NK-92 treated with Interleukin-12 subunit alpha and Interleukin-12 subunit beta, amount 100 ng/mL, for 24 hours (cell line): ENCODE measurements around the gene ACOD1.

ENCODE experiments used
- DNase-seq: peaks from one replicate; lab custom pipeline; 2025; lab: John Stamatoyannopoulos, UW

ACOD1 gene

GRCh38 chr13:76991796-76992547 is 43.7 kb downstream of the ACOD1 start, which contains the start of gene CLN5:
TSS of gene CLN5 (plus strand) at chr13:76992081. CDS start at chr13:76992099, 18 bp downstream.
- peak; percentile 85 for DNase-seq

- DNase-seq = no peak
Measured at GRCh38 chr13:76992548-76993001, 44.3 kb downstream of the ACOD1 start.

GRCh38 chr13:76993021-76993420 is 44.7 kb downstream of the ACOD1 start:
- DNase-seq = no peak

- no peak for DNase-seq
Measured at GRCh38 chr13:76993473-76993872, 45.2 kb downstream of the ACOD1 start.

DNA sequence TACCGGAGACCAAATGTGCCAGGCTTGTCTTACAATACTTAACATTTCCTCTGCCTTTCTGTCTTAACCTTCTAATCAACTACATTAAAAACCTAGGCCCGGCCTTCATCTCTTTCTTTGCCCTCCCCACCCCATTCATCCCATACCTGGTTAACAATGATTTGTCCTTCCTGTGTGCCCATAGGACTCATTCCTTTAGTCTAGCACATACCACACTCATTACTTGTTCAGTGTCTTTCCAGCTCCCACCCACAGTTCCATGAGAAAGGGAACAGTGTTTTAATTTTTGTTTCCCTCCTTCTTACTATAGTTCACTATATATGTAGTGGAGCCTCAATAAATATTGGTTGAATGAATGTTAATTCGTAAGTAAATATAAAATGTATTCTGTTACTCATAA is 46.0 kb downstream of the ACOD1 start:
- DNase-seq = no peak

DNA sequence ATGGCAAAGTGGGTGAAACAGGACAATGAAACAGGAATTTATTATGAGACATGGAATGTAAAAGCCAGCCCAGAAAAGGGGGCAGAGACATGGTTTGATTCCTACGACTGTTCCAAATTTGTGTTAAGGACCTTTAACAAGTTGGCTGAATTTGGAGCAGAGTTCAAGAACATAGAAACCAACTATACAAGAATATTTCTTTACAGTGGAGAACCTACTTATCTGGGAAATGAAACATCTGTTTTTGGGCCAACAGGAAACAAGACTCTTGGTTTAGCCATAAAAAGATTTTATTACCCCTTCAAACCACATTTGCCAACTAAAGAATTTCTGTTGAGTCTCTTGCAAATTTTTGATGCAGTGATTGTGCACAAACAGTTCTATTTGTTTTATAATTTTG is 52.2 kb downstream of the ACOD1 start:
- no peak for DNase-seq

DNA sequence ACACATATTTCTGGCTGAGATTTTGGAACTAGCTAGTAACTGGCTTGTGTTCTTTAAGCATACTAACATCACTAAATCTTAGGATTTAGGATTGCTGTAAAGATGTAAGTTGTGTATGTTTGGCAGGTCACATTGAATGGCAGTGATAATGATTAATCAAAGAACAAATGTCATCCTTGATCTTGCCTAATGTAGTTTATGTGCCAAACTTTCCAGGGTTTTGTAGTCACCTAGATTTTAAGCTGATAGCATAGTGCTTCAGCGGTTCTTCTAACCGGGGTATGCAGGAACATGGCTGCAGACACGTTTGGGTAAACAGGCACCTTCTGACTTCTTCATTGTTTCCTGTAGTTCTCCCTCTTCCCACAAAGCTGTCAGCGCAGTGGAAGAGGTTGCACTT is 53.2 kb downstream of the ACOD1 start:
- no peak for DNase-seq

DNA sequence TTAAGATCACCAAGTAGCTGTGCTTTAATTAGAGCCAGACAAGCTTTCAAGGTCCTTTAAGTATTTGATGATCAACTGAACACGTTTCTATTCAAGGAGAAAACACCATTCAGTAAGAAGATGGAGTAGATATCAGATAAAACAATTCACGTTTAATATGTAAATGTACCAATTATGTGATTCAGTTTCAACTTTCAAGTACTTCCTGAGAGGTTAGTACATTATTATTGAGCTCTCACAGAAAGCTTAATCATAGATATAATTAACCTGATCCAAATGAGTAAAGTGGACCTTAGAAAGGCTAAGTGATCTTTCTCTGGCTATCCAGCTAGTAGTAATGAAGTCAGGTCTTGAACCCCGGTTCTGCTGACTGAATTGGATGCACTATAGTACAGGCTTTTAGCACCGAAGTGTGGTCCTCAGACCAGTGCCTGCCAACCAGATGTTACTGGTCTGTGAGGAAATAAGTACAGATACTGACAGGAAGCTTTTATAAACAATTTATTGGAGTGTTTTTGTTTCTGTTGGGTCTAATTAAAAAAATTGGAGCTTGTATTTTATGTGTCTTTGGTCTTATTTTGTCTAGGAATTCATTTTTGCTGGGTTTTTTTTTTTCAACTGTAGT is 53.8 kb downstream of the ACOD1 start:
- DNase-seq = no peak

- DNase-seq = no peak
Measured at GRCh38 chr13:77002590-77003190, 54.4 kb downstream of the ACOD1 start.
